VCaP (cell line): ENCODE measurements around the gene PER1.
A peak's percentile ranks its signal among the peaks of the same experiment; 100 is the strongest.
"Not testable (repeated sequence)": the region's sequence is repeated elsewhere in the genome, so short reads cannot be mapped to it uniquely, and the experiment has no call there.

Experiments
- H3K27ac ChIP-seq: fragments of 450-650 bp; 2 replicates; pipeline ENCODE4 v1.5.1; 2017
- TF ChIP-seq, protein P1 (sequence below): fragments of 450-650 bp; conservative IDR thresholded peaks from 2 replicates; pipeline ENCODE4 v1.5.1; 2017; ENCODE audit warnings: mild to moderate bottlenecking, moderate library complexity

PER1 gene

DNA sequence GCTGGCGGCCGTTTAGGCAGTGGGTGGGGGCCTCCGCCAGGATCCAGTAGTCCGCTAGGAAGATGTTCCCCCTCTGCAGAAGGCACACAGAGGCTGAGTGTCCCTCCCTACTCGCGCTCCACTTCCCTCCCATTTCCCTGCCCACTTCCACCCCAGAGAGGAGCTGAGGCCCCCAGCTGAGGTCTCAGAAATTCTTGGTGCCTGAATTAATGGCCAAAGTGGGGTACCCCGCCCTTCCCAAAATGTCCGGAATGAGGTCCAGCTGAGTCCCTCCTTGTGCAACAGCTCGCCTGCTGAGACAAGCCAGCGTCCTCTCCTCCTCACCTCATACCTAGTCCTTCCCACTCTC, 41.8 kb downstream of the PER1 start:
- TF ChIP-seq, protein P1, sequence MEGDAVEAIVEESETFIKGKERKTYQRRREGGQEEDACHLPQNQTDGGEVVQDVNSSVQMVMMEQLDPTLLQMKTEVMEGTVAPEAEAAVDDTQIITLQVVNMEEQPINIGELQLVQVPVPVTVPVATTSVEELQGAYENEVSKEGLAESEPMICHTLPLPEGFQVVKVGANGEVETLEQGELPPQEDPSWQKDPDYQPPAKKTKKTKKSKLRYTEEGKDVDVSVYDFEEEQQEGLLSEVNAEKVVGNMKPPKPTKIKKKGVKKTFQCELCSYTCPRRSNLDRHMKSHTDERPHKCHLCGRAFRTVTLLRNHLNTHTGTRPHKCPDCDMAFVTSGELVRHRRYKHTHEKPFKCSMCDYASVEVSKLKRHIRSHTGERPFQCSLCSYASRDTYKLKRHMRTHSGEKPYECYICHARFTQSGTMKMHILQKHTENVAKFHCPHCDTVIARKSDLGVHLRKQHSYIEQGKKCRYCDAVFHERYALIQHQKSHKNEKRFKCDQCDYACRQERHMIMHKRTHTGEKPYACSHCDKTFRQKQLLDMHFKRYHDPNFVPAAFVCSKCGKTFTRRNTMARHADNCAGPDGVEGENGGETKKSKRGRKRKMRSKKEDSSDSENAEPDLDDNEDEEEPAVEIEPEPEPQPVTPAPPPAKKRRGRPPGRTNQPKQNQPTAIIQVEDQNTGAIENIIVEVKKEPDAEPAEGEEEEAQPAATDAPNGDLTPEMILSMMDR: peak; percentile 47

DNA sequence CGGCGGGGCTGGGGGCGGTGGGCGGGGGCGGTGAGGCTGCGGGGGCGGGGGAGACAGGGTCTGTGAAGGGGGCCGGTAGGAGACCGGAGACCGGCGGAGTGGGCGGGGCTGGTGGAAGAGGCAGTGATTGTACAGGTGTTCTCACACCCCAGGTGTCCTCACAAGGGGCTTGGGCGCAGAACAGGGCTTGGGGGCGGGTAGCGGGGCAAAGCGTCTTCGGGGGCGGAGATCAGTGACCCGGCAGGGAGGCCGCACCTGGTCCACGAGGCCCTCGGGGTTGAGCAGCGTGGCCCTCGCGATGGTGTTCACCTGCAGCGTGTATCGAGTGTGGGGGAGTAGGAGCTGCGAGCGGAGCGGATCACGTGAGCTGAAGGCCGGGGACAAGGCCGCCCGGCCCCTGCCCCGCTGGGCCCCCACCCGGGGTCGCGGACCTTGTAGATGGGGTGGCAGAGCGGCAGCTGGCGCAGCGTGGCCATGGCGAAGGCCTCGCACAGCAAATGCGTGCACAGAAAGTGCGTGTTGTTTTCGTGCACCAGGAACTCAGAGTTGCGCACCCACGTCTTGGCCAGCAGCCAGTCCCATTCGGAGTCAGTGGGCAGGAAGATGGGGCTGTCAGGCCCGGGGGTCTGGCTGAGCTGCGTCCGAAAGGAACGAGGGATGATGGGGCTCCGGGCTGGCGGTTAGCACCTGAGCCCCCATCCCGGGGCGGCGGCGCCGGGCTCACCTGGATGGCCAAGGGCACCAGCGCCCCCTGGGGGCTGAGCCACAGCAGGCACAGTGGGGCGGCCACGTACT, 42.3 kb downstream of the PER1 start:
- H3K27ac ChIP-seq: peak overlapping the region; percentile 23; the same call in 1 of the 2 replicates
- TF ChIP-seq, protein P1: peak; percentile 86

More for the DNA sequence above, 41.8 kb downstream of the PER1 start:
- H3K27ac ChIP-seq: no peak overlapping the region; the same call in 1 of the 2 replicates

DNA sequence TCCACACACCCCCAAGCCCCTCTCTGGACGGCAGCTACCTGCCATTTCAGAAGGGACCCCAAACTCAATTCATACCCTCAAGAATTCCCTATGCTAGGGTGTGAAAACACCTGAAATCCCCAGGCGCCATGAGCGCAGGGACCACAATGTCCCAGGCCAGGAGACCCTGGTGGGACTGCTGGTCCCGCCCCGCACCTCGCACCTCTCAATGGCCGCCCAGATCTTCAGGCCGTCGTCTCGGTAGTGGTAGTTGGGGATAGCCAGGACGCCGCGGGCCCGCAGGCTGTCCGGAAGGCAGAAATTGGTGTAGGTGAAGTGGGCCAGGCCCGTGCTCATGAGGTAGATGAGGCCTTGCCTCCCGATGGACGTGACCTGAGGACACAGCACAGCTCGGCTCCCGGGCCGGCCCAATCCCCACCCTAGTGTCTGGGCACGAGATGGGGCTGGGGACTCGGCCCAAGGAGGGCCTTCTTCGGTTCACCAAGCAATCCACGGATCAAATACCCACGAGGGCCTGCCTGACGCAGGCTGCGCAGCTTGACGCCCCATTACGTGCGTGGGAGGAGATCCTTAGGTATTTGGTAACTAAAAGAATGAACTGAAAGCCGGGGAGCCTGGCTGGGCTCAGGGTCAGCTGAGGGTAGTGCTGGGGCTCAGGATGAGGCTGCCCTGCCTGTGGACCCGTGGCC, 43.1 kb downstream of the PER1 start:
- TF ChIP-seq, protein P1: no peak
- no peak overlapping the region for H3K27ac ChIP-seq

DNA sequence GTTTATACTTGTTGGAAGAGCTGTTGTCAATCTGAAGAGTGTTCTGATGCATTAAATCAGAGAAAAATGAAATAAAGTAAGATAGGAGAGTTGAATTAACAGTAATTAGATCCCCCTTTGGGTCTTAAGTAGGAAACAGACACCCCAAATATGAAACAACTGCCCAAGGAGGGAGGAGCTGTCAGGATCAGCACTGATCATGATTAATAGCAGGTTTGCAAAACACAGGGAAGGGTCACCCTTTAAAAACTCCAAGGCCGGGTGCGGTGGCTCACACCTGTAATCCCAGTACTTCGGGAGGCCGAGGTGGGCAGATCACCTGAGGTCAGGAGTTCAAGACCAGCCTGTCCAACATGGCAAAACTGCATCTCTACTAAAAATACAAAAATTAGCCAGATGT, 45.2 kb downstream of the PER1 start:
- not testable (repeated sequence) for H3K27ac ChIP-seq

DNA sequence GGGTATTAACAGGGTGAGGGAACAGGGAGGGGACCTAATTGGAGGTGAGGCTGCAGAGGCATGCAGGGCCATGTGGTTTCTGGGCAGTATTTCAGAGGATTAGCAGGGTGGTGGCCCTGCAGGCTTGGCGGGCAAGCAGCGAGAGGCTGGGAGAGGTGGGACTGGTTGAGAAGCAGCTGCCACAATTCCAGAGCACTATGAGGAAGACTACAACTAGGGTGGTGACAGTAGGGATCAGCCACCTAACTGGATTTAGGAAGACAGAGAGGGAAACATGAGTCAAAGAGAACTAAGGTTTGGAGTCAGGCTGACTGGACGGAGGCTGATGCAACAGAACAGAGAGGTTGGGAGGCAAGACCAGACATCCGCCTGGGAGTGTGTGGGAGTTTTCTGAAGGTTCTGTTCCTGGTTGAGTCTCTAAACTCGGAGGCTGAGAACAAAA, 46.2 kb downstream of the PER1 start:
- TF ChIP-seq, protein P1: no peak
- H3K27ac ChIP-seq: no peak overlapping the region

DNA sequence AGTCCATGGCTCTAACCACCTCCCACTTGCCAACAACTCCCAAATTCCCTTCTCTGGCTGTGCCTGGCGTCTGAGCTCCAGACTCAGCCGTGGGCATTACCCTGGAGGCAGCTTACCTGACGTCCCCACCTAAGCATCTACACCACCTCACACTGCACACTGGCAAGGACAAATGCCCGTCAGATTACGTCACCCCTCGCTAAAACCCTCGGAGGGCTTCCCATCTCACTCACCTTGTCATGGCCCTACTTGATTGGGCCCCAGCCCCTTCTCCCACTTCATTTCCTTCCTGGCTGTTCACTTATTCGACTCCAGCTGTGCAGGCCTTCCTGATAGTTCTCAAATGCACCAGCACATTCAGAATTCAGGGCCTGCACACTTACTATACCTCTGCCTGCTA, 47.3 kb downstream of the PER1 start:
- TF ChIP-seq, protein P1: no peak
- H3K27ac ChIP-seq: no peak overlapping the region

DNA sequence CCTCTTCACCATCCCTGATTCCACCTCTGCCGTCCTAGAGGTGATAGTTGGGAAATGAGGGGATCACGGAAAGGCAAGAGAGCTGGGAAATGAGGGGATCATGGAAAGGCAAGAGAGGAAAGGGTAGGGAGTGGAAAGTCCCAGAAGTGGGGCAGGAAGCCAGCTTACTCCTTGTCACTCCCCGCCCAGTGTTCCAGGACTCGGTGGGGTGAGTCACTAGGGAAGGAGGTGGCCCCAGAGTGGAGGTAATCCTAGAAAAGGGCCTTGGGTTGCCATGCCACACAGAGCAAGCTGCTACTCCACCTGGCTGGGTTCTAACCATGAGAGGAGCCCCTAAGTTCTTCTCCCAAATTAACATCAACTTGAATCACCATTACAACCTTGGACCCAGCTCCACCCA, 48.7 kb downstream of the PER1 start:
- no peak overlapping the region for H3K27ac ChIP-seq
- TF ChIP-seq, protein P1: no peak

DNA sequence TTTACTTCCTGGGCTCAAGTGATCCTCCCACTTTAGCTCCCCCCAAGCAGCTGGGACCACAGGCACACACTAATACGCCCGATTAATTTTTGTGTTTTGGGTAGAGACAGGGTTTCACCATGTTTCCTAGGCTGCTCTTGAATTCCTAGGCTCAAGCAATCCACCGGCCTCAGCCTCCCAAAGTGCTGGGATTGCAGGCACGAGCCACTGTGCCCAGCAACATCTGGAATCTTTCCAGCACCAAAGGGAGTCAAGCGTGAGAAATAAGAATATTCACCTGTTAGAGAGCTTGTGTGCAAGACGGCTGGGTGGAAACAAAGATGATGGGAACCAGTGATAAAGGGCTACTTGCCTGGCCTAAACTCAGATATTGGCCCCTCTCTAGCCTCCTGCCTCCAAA, 50.5 kb downstream of the PER1 start:
- no peak overlapping the region for H3K27ac ChIP-seq
- TF ChIP-seq, protein P1: no peak
